Activated CD8-positive, alpha-beta memory T cell treated with anti-CD3 and anti-CD28 coated beads for 4 hours (primary cell): ENCODE results near the gene OR52E8.
A peak's percentile ranks its signal among the peaks of the same experiment; 100 is the strongest.

Source experiments
- DNase-seq, 2 donors: peaks; one replicate each; pipeline ENCODE4 v3.0.0-alpha.2; 2020; ENCODE audit warnings: low read depth in 2 of 2

Gene OR52E8

GRCh38 chr11:5808500-5809121, 48.9 kb downstream of the OR52E8 start, which contains the start of gene OR52N2:
OR52N2 (plus strand) TSS chr11:5808924; CDS start chr11:5820336, 11,412 bp downstream.
- peak; percentile 35 to 45 for DNase-seq

GRCh38 chr11:5807580-5807979, 49.9 kb downstream of the OR52E8 start:
- no peak for DNase-seq
